Measurements from ENCODE around the gene SMOC2. TPM values are rescaled to one million over a fixed set of nuclear protein-coding genes. Genes with fewer than 3 reads are reported as not detected.
A peak's percentile ranks its signal among the peaks of the same experiment; 100 is the strongest.

Gene SMOC2
- polyA plus RNA-seq, 10 donors: 47.6 to 154 (median 91.1) TPM

GRCh38 chr6:168414336-168415097 lies 26.5 kb upstream of the SMOC2 start:
- peak; percentile 19 to 51 (median 41) for DNase-seq

GRCh38 chr6:168415098-168415992 lies 25.6 kb upstream of the SMOC2 start:
- peak; percentile 71 to 91 (median 79) for DNase-seq

- no peak for DNase-seq
These were observed 24.9 kb upstream of the SMOC2 start for GRCh38 chr6:168415993-168416530.

- no peak for DNase-seq
These were observed 24.5 kb upstream of the SMOC2 start for GRCh38 chr6:168416531-168416930.

- peak in 2 of 3 donors; percentile 43 to 82 for DNase-seq
These were observed 23.8 kb upstream of the SMOC2 start for GRCh38 chr6:168417191-168417590.

- peak in 2 of 3 donors; percentile 71 to 90 for DNase-seq
These were observed 23.1 kb upstream of the SMOC2 start for GRCh38 chr6:168417679-168418557.

GRCh38 chr6:168418711-168419121 lies 22.3 kb upstream of the SMOC2 start:
- DNase-seq: peak in 2 of 3 donors; percentile 50 to 82

- DNase-seq: no peak
These were observed 21.4 kb upstream of the SMOC2 start for GRCh38 chr6:168419569-168419968.

GRCh38 chr6:168420084-168420483 lies 20.9 kb upstream of the SMOC2 start:
- no peak for DNase-seq

GRCh38 chr6:168420706-168421105 lies 20.3 kb upstream of the SMOC2 start:
- DNase-seq: no peak

GRCh38 chr6:168427184-168427583 lies 13.8 kb upstream of the SMOC2 start:
- no peak for DNase-seq

GRCh38 chr6:168428052-168428826 lies 12.7 kb upstream of the SMOC2 start:
- no peak for DNase-seq

- no peak for DNase-seq
These were observed 12.1 kb upstream of the SMOC2 start for GRCh38 chr6:168428863-168429262.

GRCh38 chr6:168432196-168432595 lies 8.8 kb upstream of the SMOC2 start:
- DNase-seq: no peak

GRCh38 chr6:168433898-168434297 lies 7.1 kb upstream of the SMOC2 start:
- DNase-seq: no peak

GRCh38 chr6:168434505-168434904 lies 6.5 kb upstream of the SMOC2 start:
- no peak for DNase-seq

- no peak for DNase-seq
These were observed 3.2 kb upstream of the SMOC2 start for GRCh38 chr6:168437751-168438150.

GRCh38 chr6:168438783-168439520 lies 2.0 kb upstream of the SMOC2 start:
- DNase-seq: peak in 2 of 3 donors; percentile 75 to 86

GRCh38 chr6:168439794-168440450 lies 1.1 kb upstream of the SMOC2 start:
- peak in 2 of 3 donors; percentile 56 to 78 for DNase-seq

Data from muscle of back (tissue), 11 donors.